Measurements from ENCODE around the gene ANXA1. TPM values are rescaled to one million over a fixed set of nuclear protein-coding genes. Genes with fewer than 3 reads are reported as not detected.

ANXA1 gene
- total RNA-seq, 1 donor from 2014 or later, result 189 TPM

- no peak for TF ChIP-seq CTCF (IDR thresholded peaks at IDR 0.05; ENCODE audit: insufficient read depth, low read length, poor library complexity, severe bottlenecking)
- Histone ChIP-seq H3K4me3 (ENCODE audit: low read depth, low read length) (no peak overlapping the region), H3K27me3 (ENCODE audit: control insufficient read depth, insufficient read depth, low read length) (no peaks in the 10 kb centered on the region), H3K36me3 (ENCODE audit: control insufficient read depth, insufficient read depth, low read length) (no peaks in the 10 kb centered on the region)
- DNase-seq (ENCODE audit: low read depth), result no peak
Observed at GRCh38 chr9:73125651-73126050, 26.0 kb upstream of the ANXA1 start.

- no peak overlapping the region for H3K4me3 ChIP-seq (ENCODE audit: low read depth, low read length)
- no peak for DNase-seq (ENCODE audit: low read depth)
- H3K27me3 ChIP-seq (ENCODE audit: control insufficient read depth, insufficient read depth, low read length), result no peaks in the 10 kb centered on the region
- H3K36me3 ChIP-seq (ENCODE audit: control insufficient read depth, insufficient read depth, low read length), result no peaks in the 10 kb centered on the region
- no peak for TF ChIP-seq CTCF (IDR thresholded peaks at IDR 0.05; ENCODE audit: insufficient read depth, low read length, poor library complexity, severe bottlenecking)
Observed at GRCh38 chr9:73129941-73130685, 21.6 kb upstream of the ANXA1 start.

GRCh38 chr9:73131461-73131860, 20.2 kb upstream of the ANXA1 start:
- no peak for DNase-seq (ENCODE audit: low read depth)
- Histone ChIP-seq H3K36me3 (ENCODE audit: control insufficient read depth, insufficient read depth, low read length) (no peaks in the 10 kb centered on the region), H3K4me3 (ENCODE audit: low read depth, low read length) (no peak overlapping the region), H3K27me3 (ENCODE audit: control insufficient read depth, insufficient read depth, low read length) (no peaks in the 10 kb centered on the region)
- no peak for TF ChIP-seq CTCF (IDR thresholded peaks at IDR 0.05; ENCODE audit: insufficient read depth, low read length, poor library complexity, severe bottlenecking)

GRCh38 chr9:73132034-73132776, 19.5 kb upstream of the ANXA1 start:
- no peak for TF ChIP-seq CTCF (IDR thresholded peaks at IDR 0.05; ENCODE audit: insufficient read depth, low read length, poor library complexity, severe bottlenecking)
- Histone ChIP-seq H3K4me3 (ENCODE audit: low read depth, low read length) (peak overlapping the region; percentile 35), H3K27me3 (ENCODE audit: control insufficient read depth, insufficient read depth, low read length) (no peaks in the 10 kb centered on the region), H3K36me3 (ENCODE audit: control insufficient read depth, insufficient read depth, low read length) (no peaks in the 10 kb centered on the region)
- no peak for DNase-seq (ENCODE audit: low read depth)

GRCh38 chr9:73133022-73133651, 18.5 kb upstream of the ANXA1 start:
- H3K36me3 ChIP-seq (ENCODE audit: control insufficient read depth, insufficient read depth, low read length), result no peaks in the 10 kb centered on the region
- H3K4me3 ChIP-seq (ENCODE audit: low read depth, low read length), result no peak overlapping the region
- DNase-seq (ENCODE audit: low read depth), result no peak
- TF ChIP-seq CTCF (IDR thresholded peaks at IDR 0.05; ENCODE audit: insufficient read depth, low read length, poor library complexity, severe bottlenecking), result no peak
- H3K27me3 ChIP-seq (ENCODE audit: control insufficient read depth, insufficient read depth, low read length), result no peaks in the 10 kb centered on the region
